Left renal cortex interstitium (tissue), 4 donors: ENCODE data around the gene ZNF19. TPM values are rescaled to one million over a fixed set of nuclear protein-coding genes. Genes with fewer than 3 reads are reported as not detected.
"Not testable (repeated sequence)": the region's sequence is repeated elsewhere in the genome, so short reads cannot be mapped to it uniquely, and the experiment has no call there.

Experiments
- DNase-seq, 4 donors: peaks; one replicate each; pipeline ENCODE4 v3.0.0-alpha.2; 2013; ENCODE audit warnings: low read depth in 4 of 4, low spot score in 2 of 4, missing footprints in 1 of 4
- polyA plus RNA-seq, 4 donors: library from polyadenylated mRNA; unstranded; fragments of 120-200 nt; gene quantifications; one replicate each; pipeline ENCODE4 v1.2.1, GENCODE V29; 2013; ENCODE audit not compliant: insufficient read length in 4 of 4

Gene ZNF19
- 10 to 100 TPM; 11.8 to 19.6 (median 13.4) TPM for polyA plus RNA-seq

GRCh38 chr16:71489122-71489521, at the start of gene ZNF19:
Gene ZNF19 (minus strand): TSS chr16:71489324. CDS start chr16:71482114, 7,210 bp downstream.
- no peak for DNase-seq

- DNase-seq: no peak
These were observed 48.5 kb upstream of the ZNF19 start for GRCh38 chr16:71537643-71538042.

- no peak for DNase-seq
These were observed 47.8 kb upstream of the ZNF19 start for GRCh38 chr16:71536752-71537499.

GRCh38 chr16:71532366-71532765, 43.2 kb upstream of the ZNF19 start:
- DNase-seq: no peak

GRCh38 chr16:71528863-71529262, 39.7 kb upstream of the ZNF19 start:
- DNase-seq: no peak

- DNase-seq: no peak
These were observed 39.1 kb upstream of the ZNF19 start for GRCh38 chr16:71528257-71528656.

GRCh38 chr16:71526111-71526631, 37.0 kb upstream of the ZNF19 start, which contains the start of gene CHST4:
Gene CHST4 (plus strand): TSS chr16:71526426. CDS start chr16:71536678, 10,252 bp downstream.
- DNase-seq: peak in 2 of 4 donors; percentile 24 to 27

GRCh38 chr16:71524566-71525553, 35.7 kb upstream of the ZNF19 start:
- no peak for DNase-seq

GRCh38 chr16:71520550-71520949, 31.4 kb upstream of the ZNF19 start:
- no peak for DNase-seq

- no peak for DNase-seq
These were observed 25.9 kb upstream of the ZNF19 start for GRCh38 chr16:71515026-71515425.

GRCh38 chr16:71514476-71514875, 25.4 kb upstream of the ZNF19 start:
- no peak for DNase-seq

- no peak for DNase-seq
These were observed 24.2 kb upstream of the ZNF19 start for GRCh38 chr16:71513302-71513701.

- DNase-seq: no peak
These were observed 17.9 kb upstream of the ZNF19 start for GRCh38 chr16:71507061-71507460.

- no peak for DNase-seq
These were observed 15.8 kb upstream of the ZNF19 start for GRCh38 chr16:71504901-71505300.

- DNase-seq: not testable (repeated sequence)
These were observed 14.9 kb upstream of the ZNF19 start for GRCh38 chr16:71504051-71504450.

GRCh38 chr16:71501547-71501946, 12.4 kb upstream of the ZNF19 start:
- peak in 1 of 4 donors; percentile 27 for DNase-seq

- DNase-seq: no peak
These were observed 11.8 kb upstream of the ZNF19 start for GRCh38 chr16:71500964-71501363.

GRCh38 chr16:71499775-71500364, 10.7 kb upstream of the ZNF19 start:
- peak in 1 of 4 donors; percentile 33 for DNase-seq

GRCh38 chr16:71498031-71498430, 8.9 kb upstream of the ZNF19 start:
- DNase-seq: no peak

- DNase-seq: no peak
These were observed 4.1 kb upstream of the ZNF19 start for GRCh38 chr16:71493213-71493612.

- no peak for DNase-seq
These were observed 3.7 kb upstream of the ZNF19 start for GRCh38 chr16:71492786-71493185.
